Endothelial cell of umbilical vein (primary cell): ENCODE results near the gene ITPR2. TPM values are rescaled to one million over a fixed set of nuclear protein-coding genes. Genes with fewer than 3 reads are reported as not detected.

ENCODE experiments used
- BruUV-seq: library from RNA; stranded (reverse); fragments of 400-500 nt; replicated peaks from 2 replicates; lab custom pipeline; 2021; lab: Mats Ljungman, UMichigan
- CTCF ChIA-PET: fragments of 300-600, 350-600 bp; sonication (Branson Sonifier 250); formaldehyde crosslinking; loops from one replicate; lab custom pipeline; 2021; ENCODE audit warnings: antibody characterized with exemption, inconsistent platforms; lab: Charles Lee
- POLR2A ChIA-PET: fragments of 300-600, 350-600 bp; sonication (Branson Sonifier 250); formaldehyde crosslinking; loops from one replicate; lab custom pipeline; 2021; ENCODE audit warnings: antibody characterized with exemption, inconsistent platforms; lab: Charles Lee
- DNase-seq: peaks from one replicate; pipeline ENCODE4 v3.0.0-alpha.2; 2011; ENCODE audit warnings: low read depth, low spot score
- FAIRE-seq: peaks from 2 replicates; lab custom pipeline; 2011; peaks lifted over from hg19 to GRCh38; lab: Jason Lieb, UNC
- H2AFZ ChIP-seq: 2 replicates; pipeline ENCODE4 v1.6.0; 2012; ENCODE audit warnings: low read depth, low read length, control low read depth, inconsistent platforms
- H3K27ac ChIP-seq: 2 replicates; pipeline ENCODE4 v1.5.1; 2011; ENCODE audit warnings: low read depth, mild to moderate bottlenecking, control low read depth, low read length, moderate library complexity; ENCODE audit not compliant: insufficient read depth
- H3K27me3 ChIP-seq, 2 experiments: 2 replicates each; pipeline versions ENCODE4 v1.6.0 to v1.6.1; 2011; ENCODE audit warnings: low read length in 2 of 2, mixed read lengths in 1 of 2; ENCODE audit not compliant: control insufficient read depth in 2 of 2, insufficient read depth in 2 of 2
- H3K36me3 ChIP-seq, 2 experiments: 2 replicates in 1 of 2; 3 replicates in 1 of 2; pipeline ENCODE4 v1.5.1; 2011; ENCODE audit warnings: low read length in 2 of 2, mild to moderate bottlenecking in 1 of 2, moderate library complexity in 1 of 2; ENCODE audit not compliant: control insufficient read depth in 2 of 2, insufficient read depth in 2 of 2; ENCODE audit errors: extremely low read depth in 1 of 2
- H3K4me1 ChIP-seq: 3 replicates; pipeline ENCODE4 v1.5.1; 2011; ENCODE audit warnings: mild to moderate bottlenecking, low read length; ENCODE audit not compliant: control insufficient read depth, insufficient read depth; ENCODE audit errors: extremely low read depth
- H3K4me2 ChIP-seq: 2 replicates; pipeline ENCODE4 v1.6.1; 2011; ENCODE audit warnings: low read length, control low read depth, mixed read lengths; ENCODE audit not compliant: insufficient read depth
- H3K4me3 ChIP-seq, 3 experiments: fragments of 200-600 bp in 1 of 3; sonication (generic), shearing (Covaris generic) in 1 of 3; replicated peaks in 1 of 3; 2 replicates each; pipeline ENCODE4 v1.5.1; 2011 to 2016; ENCODE audit warnings: control low read depth in 3 of 3, low read length in 3 of 3, mild to moderate bottlenecking in 2 of 3, inconsistent platforms in 1 of 3, low read depth in 1 of 3, moderate library complexity in 1 of 3; ENCODE audit not compliant: insufficient read depth in 1 of 3
- H3K79me2 ChIP-seq: 2 replicates; pipeline ENCODE4 v1.6.0; 2012; ENCODE audit warnings: low read length, inconsistent platforms; ENCODE audit not compliant: control insufficient read depth, insufficient read depth
- H3K9ac ChIP-seq: replicated peaks from 2 replicates; pipeline ENCODE3; 2011; ENCODE audit warnings: low read length, control low read depth; ENCODE audit not compliant: insufficient read depth; ENCODE audit errors: extremely low read depth
- H3K9me1 ChIP-seq: replicated peaks from 3 replicates; pipeline ENCODE4 v1.6.0; 2011; ENCODE audit warnings: mild to moderate bottlenecking, low read length; ENCODE audit not compliant: control insufficient read depth, insufficient read depth; ENCODE audit errors: extremely low read depth
- H3K9me3 ChIP-seq: replicated peaks from 2 replicates; pipeline ENCODE4 v1.5.1; 2012; ENCODE audit warnings: low read length, inconsistent platforms; ENCODE audit not compliant: control insufficient read depth, insufficient read depth
- H4K20me1 ChIP-seq: replicated peaks from 2 replicates; pipeline ENCODE3; 2011; ENCODE audit warnings: mild to moderate bottlenecking, low read length; ENCODE audit not compliant: control insufficient read depth, insufficient read depth; ENCODE audit errors: extremely low read depth
- EZH2 ChIP-seq: IDR thresholded peaks from 2 replicates; pipeline ENCODE4 v1.6.1; 2012; ENCODE audit warnings: borderline replicate concordance, low read depth, mild to moderate bottlenecking, moderate library complexity, low read length, inconsistent platforms; ENCODE audit not compliant: severe bottlenecking
- FOS ChIP-seq: IDR thresholded peaks from 2 replicates; pipeline ENCODE4 v1.6.1; 2011; ENCODE audit warnings: mild to moderate bottlenecking, low read length, moderate library complexity, borderline replicate concordance; ENCODE audit not compliant: insufficient read depth
- GATA2 ChIP-seq: IDR thresholded peaks from 2 replicates; pipeline ENCODE4 v1.7.0; 2011; ENCODE audit warnings: low read depth, mild to moderate bottlenecking, moderate library complexity, mixed read lengths, low read length; ENCODE audit not compliant: insufficient read length, insufficient read depth
- JUN ChIP-seq: IDR thresholded peaks from 2 replicates; pipeline ENCODE4 v1.6.1; 2011; ENCODE audit warnings: borderline replicate concordance, low read depth; ENCODE audit not compliant: insufficient read length, insufficient read depth
- MYC ChIP-seq: IDR thresholded peaks from one replicate; pipeline ENCODE4 v1.6.1; 2011; ENCODE audit warnings: mild to moderate bottlenecking, low read depth, low read length
- POLR2A ChIP-seq: IDR thresholded peaks from 2 replicates; pipeline ENCODE4 v1.6.1; 2012; ENCODE audit warnings: low read depth, mild to moderate bottlenecking, control low read depth, low read length
- POLR2AphosphoS5 ChIP-seq: IDR thresholded peaks from 2 replicates; pipeline ENCODE4 v1.6.1; 2012; ENCODE audit warnings: low read depth, mild to moderate bottlenecking, control low read depth, low read length, moderate library complexity; ENCODE audit not compliant: insufficient read depth
- dilution Hi-C: fragments of 300-500 bp; cut with MboI; formaldehyde crosslinking; loops from one replicate; pipeline ENCODE4 v1.15.0; 2019; ENCODE audit warnings: low sequenced_read_pairs; ENCODE audit not compliant: extremely low pct_ligation_motif_present
- intact Hi-C: fragments of 100-400 bp; cut with micrococcal nuclease; formaldehyde crosslinking; loops from one replicate; pipeline ENCODE4 v1.10.0; 2022
- polyA plus RNA-seq, 4 experiments: library from polyadenylated mRNA; depleted of rRNA in 3 of 4; stranded (reverse) in 3 of 4; unstranded in 1 of 4; fragments of >200 nt; gene quantifications; 2 replicates each; pipeline versions ENCODE4 v1.2.1 to v1.2.3, GENCODE V29; 2011 to 2012; ENCODE audit warnings: missing spikeins in 1 of 4
- total RNA-seq: library from RNA; stranded (reverse); gene quantifications from 2 replicates; pipeline ENCODE4 v1.2.3, GENCODE V29; 2021
- TF ChIP-seq, protein P1 (sequence below): IDR thresholded peaks from 2 replicates; pipeline ENCODE4 v1.6.1; 2011; ENCODE audit not compliant: insufficient read depth, insufficient read length
- TF ChIP-seq, protein P2 (sequence below), 2 donors: IDR thresholded peaks; 1 replicate in 1 of 2; 2 replicates in 1 of 2; pipeline ENCODE4 v1.5.1; 2011; ENCODE audit warnings: low read length in 2 of 2, mild to moderate bottlenecking in 2 of 2, moderate library complexity in 2 of 2, control low read depth in 1 of 2, inconsistent platforms in 1 of 2, low read depth in 1 of 2; ENCODE audit not compliant: insufficient read depth in 1 of 2; ENCODE audit errors: extremely low read depth in 1 of 2

The ITPR2 gene
- total and polyA plus RNA-seq, 2 donors (not counting 3 experiments of a cell fraction or from before 2014, with no cell fraction given): 16.2 to 86.8 TPM

DNA sequence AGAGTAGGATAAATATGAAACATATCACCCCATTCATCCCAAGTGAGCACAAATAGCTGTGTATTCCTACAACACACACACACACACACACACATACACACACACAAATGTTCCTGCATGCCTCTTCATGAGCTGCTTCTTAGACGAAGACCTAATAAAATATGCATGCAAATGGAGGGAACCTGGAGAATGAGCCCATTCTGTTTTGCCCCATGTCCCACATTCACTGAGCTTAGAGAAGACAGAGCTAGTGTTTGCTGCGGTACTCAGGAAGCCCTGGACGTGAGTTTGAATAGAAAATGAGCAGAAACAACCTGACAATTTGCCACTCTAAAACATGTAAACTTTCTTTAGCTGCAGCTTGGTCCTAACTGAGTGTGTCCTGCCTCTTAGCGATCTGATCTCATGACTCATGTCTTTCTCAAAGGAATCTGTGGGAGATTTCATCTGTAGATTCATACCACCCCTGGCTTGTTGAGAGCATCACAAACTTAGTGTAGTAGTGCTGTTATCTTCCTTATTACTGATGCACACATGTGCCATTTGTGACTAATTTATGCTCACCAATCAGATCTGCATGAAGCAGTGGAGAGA lies 86.8 kb downstream of the ITPR2 start:
- peak; percentile 73 for TF ChIP-seq GATA2
- no peak for TF ChIP-seq JUN
- no peak for TF ChIP-seq POLR2A
- TF ChIP-seq FOS: peak; percentile 65
- BruUV-seq: no TSS peak
- FAIRE-seq: peak; percentile 69
- Histone ChIP-seq H3K4me1 (peaks cover 68% of the 10 kb centered on the region), H3K9me1 (no peaks in the 10 kb centered on the region), H3K27ac (no peak overlapping the region), H3K36me3 (no peaks in the 10 kb centered on the region), H2AFZ (no peak overlapping the region), H3K4me3 (no peak overlapping the region), H3K9ac (no peak overlapping the region), H3K79me2 (peaks cover 26% of the 10 kb centered on the region), H4K20me1 (no peaks in the 10 kb centered on the region), H3K9me3 (no peaks in the 10 kb centered on the region), H3K27me3 (no peaks in the 10 kb centered on the region), H3K4me2 (no peak overlapping the region)
- intact Hi-C loops: loop anchor here (2.0 kb wide), 1 partner anchor 15 kb away; no protein-coding TSS in a partner anchor
- ChIA-PET CTCF (interaction anchor here (0.8 to 3.2 kb wide), 4 partner anchors 9 to 87 kb away, joined by 3 to 15 read pairs (median 4); partner anchors contain the start of gene ITPR2), POLR2A (interaction anchor here (1.0 kb wide), 1 partner anchor 87 kb away, joined by 3 read pairs; the partner anchor contains the start of gene ITPR2)
- DNase-seq: peak; percentile 35
- dilution Hi-C loops: no loop called here

DNA sequence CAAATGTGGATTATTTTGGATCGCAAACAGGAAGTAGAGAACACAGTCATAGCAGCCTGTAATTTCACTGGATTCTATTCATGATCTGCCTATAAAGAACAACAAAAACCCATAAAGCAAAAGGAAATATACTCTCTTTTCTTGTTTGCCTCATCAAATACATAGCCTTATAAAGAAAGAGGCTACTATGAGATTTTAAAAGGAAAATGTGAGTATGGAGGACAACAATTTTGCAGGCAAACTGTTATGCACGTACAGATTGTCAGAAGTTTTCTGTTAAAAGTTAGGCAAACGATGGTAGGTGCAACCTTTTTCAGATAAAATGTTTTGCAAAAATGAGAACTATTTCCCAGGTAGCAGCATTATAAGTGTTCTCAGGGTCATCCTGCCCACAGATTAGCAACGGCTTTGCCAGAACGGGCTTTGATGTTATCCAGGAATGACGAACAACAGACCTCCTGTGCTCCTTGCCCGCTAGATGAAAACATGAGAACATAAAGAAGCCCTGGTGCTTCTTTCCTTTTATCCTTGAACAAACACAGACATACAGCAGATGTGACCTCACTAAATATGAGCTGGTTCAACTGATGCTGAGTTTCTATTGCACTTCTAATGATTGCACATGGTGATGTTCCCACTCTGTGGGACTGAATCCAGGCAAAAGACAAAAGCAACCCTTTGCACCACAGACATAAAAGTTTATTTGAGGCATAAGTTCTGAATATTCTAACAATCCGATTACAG lies 88.1 kb downstream of the ITPR2 start:
- Histone ChIP-seq H3K9me1 (no peaks in the 10 kb centered on the region), H2AFZ (no peak overlapping the region), H3K4me2 (no peak overlapping the region), H3K9ac (no peak overlapping the region), H3K27ac (no peak overlapping the region), H3K9me3 (no peaks in the 10 kb centered on the region), H3K36me3 (no peaks in the 10 kb centered on the region), H3K4me1 (peaks cover 69% of the 10 kb centered on the region), H4K20me1 (no peaks in the 10 kb centered on the region), H3K27me3 (no peaks in the 10 kb centered on the region), H3K79me2 (peaks cover 23% of the 10 kb centered on the region), H3K4me3 (no peak overlapping the region)
- FAIRE-seq (no peak), DNase-seq (no peak)
- dilution Hi-C loops (no loop called here), intact Hi-C loops (no loop called here)
- no peak for TF ChIP-seq EZH2
- no peak for TF ChIP-seq JUN
- TF ChIP-seq FOS: no peak
- TF ChIP-seq GATA2: no peak
- no peak for TF ChIP-seq POLR2A
- no peak for TF ChIP-seq MYC
- no peak for TF ChIP-seq POLR2AphosphoS5
- TF ChIP-seq, protein P1, sequence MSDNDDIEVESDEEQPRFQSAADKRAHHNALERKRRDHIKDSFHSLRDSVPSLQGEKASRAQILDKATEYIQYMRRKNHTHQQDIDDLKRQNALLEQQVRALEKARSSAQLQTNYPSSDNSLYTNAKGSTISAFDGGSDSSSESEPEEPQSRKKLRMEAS: no peak
- TF ChIP-seq, protein P2, sequence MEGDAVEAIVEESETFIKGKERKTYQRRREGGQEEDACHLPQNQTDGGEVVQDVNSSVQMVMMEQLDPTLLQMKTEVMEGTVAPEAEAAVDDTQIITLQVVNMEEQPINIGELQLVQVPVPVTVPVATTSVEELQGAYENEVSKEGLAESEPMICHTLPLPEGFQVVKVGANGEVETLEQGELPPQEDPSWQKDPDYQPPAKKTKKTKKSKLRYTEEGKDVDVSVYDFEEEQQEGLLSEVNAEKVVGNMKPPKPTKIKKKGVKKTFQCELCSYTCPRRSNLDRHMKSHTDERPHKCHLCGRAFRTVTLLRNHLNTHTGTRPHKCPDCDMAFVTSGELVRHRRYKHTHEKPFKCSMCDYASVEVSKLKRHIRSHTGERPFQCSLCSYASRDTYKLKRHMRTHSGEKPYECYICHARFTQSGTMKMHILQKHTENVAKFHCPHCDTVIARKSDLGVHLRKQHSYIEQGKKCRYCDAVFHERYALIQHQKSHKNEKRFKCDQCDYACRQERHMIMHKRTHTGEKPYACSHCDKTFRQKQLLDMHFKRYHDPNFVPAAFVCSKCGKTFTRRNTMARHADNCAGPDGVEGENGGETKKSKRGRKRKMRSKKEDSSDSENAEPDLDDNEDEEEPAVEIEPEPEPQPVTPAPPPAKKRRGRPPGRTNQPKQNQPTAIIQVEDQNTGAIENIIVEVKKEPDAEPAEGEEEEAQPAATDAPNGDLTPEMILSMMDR (IDR thresholded peaks at IDR 0.05; ENCODE audit: extremely low read depth in 1 of 2, insufficient read depth in 1 of 2, low read depth in 1 of 2, low read length in 2 of 2): no peak
- ChIA-PET CTCF (interaction anchor here (3.2 kb wide), 1 partner anchor 88 kb away, joined by 15 read pairs; the partner anchor contains the start of gene ITPR2), POLR2A (interaction anchor here (1.0 kb wide), 1 partner anchor 88 kb away, joined by 3 read pairs; the partner anchor contains the start of gene ITPR2)
- no TSS peak for BruUV-seq
